ENCODE results near the gene SPTBN5.

SPTBN5 gene

DNA sequence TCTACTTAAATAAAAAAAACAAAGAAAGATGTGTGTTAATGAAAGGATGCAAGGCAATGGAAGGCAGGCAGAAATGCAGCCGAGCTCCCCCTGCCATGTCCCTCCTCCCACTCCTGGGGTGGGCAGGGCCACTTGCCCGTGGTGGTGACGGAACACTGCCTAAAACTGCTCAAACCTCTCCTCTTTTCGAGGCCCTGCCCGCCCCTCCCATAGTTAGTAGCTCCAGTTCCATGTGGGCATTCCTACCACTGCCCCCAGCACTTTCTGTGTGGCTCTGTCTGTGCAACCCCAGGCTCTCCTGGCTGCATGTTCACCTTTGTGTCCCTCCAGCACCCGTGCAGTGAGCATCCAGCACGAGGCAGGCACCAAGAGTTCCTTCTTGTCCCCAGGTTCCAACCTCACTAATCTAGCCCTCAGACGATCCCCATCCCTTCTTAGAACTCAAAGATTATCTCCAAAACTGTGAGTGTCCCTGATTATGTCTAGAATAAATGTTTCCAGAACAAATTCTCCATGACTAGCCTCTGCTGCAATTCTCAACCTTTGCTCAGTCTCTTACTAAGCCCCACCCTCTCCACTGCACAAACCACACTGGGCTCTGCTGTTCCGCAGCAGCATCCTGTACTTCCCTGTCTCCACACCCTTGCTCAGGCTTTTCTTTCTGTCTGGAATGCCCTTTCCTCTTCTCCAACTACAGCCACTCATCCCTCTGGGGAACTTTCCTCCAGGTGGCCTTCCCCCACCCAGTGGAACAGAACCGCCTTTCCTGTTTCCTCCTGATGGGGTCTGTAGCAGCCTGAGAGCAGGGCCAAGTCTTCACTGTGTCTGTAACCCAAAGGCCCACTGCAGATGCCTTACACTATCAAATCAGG, 32.6 kb upstream of the SPTBN5 start:
- no peak for DNase-seq

DNA sequence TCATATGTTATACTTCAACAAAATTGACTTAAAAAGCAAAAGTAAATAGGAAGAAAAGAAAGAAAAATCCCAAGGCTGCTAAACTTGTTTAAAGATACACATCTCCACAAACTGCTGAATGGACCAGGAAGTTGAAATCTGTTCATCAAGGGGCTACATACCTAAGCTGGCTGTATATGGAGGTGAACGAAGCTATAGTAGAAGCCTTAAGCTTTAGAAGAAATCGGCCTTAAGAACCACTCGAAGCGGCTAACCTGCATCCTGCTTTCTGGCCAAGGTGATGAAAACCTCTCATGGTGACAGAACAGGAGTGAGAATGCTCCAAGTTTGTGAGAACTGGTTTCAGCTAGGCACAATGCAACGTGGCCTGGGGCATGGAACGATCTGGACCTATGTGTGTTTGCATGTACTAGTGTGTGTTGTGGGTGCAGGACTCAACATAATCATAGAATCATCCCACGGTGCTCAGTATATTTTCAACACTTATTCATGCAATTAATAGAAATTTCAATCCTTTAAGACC, 31.3 kb upstream of the SPTBN5 start:
- DNase-seq = no peak

DNA sequence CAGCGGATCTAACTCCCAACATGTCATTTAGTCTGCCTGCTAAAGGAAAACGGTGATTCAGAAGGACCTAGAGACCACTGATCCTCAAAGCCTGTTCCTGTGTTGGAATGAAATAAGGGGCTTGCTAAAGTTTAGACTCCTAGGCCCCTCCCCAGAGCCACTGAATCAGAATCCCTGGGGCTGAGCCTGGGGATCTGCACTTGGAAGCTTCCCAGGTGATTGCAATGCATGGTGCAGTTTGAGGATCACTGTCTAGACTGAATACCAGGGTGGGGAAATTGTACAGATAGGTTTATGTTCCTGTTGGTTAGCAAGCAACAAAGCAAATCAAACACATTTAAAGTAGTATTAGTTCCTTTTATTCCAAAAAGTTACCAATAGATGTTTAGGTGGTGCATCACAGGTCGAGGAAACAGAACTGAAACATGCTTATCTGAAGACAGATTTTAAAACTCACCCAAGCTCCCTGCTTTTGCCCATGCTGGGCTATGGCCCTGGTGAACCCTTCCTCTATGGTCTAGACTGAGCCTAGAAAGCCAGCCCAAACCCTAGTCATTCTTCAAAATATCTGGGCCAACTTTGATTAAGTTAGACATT, 29.6 kb upstream of the SPTBN5 start:
- DNase-seq = no peak

- DNase-seq = no peak
Observed at GRCh38 chr15:41922353-41922752, 28.5 kb upstream of the SPTBN5 start.

- DNase-seq = no peak
Observed at GRCh38 chr15:41921639-41922038, 27.8 kb upstream of the SPTBN5 start.

DNA sequence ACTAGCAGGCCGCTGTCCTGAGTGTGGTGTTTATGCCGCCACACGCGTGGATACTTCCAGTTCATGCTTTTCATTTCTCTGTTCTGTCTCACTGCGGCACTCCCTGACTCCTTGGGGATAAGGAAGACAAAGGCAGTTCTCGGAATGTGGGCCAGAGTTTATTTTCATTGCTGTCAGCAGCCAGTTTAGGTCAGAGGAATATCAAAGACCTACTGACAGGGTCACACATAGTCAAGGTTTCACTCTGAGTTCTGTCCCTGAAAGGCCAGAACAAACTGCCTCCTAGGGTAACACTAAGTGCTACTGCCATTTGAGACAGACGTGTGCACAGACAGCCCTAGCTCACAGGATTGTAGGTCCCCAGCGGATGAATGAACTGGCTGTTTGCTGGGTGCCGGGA, 27.3 kb upstream of the SPTBN5 start:
- no peak for DNase-seq

DNA sequence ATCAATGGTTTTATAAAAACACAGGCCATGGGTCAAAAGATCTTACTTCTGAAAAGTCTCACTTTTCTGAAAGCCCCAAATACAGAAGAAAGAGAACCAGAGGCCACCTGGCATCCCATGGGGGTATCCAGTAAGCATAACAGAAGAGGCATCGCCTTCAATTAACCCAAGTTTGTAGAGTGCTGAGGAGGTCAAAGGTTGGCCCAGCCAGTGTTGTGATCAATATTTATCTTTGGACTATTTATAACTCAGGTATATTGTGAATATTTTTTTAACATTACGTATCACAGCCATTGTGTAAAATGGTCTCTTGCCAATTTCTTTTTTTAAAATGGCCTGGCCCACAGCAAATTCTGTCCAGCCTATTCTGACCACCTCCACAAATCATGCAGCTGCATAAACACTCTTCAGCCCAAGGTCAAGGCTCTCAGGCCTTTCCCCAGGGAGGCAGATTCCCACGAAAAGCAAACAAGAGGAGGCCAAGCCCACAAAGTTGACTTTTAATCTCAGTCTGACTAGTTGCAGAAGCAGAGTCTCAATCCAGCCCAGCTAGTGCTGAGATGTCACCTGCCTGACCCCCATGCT, 26.2 kb upstream of the SPTBN5 start:
- DNase-seq = peak; percentile 38

GRCh38 chr15:41919201-41919820, 25.5 kb upstream of the SPTBN5 start:
- DNase-seq = no peak

- DNase-seq = no peak
Observed at GRCh38 chr15:41918506-41919126, 24.8 kb upstream of the SPTBN5 start.

- no peak for DNase-seq
Observed at GRCh38 chr15:41917767-41918430, 24.0 kb upstream of the SPTBN5 start.

DNA sequence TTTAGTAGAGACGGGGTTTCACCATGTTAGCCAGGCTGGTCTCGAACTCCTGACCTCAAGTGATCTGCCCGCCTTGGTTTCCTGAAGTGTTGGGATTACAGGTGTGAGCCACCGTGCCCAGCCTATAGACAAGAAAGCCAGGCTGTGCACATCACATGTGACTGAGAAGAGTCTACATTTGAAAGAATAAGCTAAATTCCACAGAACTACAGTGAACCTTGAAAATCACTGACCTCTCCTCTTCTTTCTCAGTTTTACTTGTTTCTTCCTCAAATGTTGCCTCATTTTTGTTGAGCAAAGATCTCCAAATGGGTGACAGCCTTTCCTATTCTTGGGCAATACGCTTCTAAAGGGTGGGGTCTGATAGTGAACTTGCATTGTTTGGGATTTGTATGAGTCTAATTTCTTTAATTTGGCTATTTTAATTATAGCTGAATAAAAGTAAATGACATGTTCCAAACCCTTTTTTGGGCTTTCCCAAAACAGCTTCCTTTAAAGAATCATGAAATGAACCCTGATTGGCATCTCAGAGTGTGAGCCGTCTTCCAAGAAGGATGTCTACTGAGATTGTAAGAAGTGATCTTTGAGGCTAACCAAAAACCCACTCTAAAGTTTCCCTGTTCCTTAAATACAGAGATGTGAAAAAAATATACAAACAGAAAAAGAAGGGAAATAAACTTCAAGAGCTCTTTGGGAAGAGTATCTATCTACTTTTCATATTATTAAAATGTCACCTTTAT, 21.6 kb upstream of the SPTBN5 start:
- no peak for DNase-seq

DNA sequence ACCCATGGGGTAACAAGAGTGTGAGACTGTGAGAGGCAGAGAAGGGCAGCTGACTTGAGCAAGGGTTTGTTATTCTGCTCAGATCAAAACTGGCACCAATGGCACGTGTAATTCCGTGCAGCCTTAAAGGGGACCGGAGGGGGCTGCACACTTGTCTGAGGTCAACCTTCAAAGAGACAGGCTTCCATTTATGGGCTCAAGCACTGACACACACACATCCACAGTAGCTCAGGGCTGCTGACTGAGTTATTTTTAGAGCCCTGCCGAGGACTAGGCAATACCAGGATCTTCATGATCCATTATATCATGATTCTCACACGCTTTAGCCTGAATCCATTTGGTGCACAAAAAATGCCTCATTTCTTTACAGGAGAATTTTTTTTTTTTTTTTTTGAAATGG, 20.6 kb upstream of the SPTBN5 start:
- DNase-seq = no peak

DNA sequence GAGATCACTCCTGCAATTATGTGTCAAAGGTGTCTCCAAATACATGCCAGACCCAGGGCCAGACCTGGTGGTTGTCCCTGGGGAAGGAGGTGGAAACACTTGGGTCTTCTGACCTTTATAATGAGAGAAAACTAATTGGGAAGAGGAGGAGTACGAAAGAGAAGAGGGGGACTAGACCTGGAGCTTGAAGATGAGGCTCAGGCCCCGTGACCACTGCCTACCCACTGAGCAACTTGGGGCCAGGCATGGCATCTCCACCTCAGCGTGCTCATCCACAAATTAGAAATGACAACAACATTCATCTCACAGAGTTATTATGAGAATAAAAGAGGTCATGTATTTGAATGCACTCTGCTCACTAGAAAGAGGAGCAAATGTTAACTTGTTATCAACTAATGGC, 19.4 kb upstream of the SPTBN5 start:
- DNase-seq = no peak

- peak; percentile 69 for DNase-seq
Observed at GRCh38 chr15:41911691-41912345, 18.0 kb upstream of the SPTBN5 start.

GRCh38 chr15:41908736-41909461, 15.0 kb upstream of the SPTBN5 start:
- no peak for DNase-seq

DNA sequence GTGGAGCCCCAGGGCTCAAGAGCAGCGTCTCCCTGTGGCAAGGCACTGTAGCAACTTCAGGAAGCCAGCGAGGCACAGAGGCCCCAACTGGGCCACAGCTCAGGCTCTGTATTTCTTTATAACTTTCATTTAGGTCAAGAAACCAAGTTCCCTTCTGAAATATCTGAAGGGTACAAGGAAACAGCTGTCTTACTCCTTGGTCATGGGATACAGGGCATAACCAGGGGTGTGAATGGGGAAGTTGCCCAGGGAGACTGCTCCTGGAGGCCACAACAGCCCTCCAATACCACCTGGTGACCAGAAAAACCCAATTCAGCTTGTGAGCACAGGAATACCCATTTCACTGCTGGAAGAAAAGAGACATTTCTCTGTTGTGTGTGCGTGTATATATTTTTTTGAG, 13.3 kb upstream of the SPTBN5 start:
- DNase-seq = no peak

DNA sequence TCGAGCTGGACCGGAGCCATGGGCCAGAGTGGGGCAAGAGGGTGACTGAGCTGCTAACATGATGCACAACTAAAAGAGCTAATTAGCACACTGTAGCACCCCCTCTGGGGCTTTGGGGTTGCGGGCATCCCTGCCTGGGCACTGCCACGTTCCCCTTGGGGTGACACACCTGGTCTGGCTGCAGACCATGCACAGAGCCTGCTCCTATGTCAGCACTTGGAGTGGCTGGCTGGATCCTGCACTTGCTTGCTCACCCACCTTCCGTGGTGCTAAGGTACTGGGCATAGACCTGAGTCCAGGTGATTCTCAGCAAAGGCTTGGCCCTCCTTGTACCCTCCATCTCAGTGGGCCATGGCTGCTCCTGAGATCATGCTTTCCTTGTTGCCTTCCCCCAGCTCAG, 12.8 kb upstream of the SPTBN5 start:
- no peak for DNase-seq

GRCh38 chr15:41905036-41905793, 11.4 kb upstream of the SPTBN5 start:
- no peak for DNase-seq

DNA sequence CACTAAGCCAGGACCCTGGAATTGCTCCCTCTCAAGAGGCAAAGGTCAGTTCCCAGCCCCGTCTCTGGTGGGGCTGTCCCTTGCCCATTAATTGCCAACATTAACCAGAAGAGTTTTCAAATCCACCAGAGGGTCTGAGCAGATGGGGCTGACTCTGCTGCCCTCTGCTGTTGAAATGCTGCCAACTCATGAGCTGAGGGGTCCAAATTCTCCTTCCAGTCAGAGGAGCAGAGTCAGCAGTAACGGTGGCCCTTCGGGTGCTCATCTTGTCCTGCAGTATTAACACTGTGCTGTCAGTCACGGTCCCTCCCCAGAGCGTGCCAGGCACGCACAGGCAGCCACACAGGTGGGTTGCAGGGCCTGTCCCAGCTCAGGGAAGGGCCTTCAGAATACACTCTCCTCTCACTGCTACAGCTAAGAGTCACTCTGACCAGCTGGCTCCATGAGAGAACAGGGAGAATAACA, 10.7 kb upstream of the SPTBN5 start:
- DNase-seq = peak; percentile 58

GRCh38 chr15:41903782-41904181, 9.9 kb upstream of the SPTBN5 start:
- DNase-seq = no peak
